Activated CD4-positive, alpha-beta T cell treated with anti-CD3 and anti-CD28 coated beads for 1 hour (primary cell): ENCODE data around the gene TOMM70.
"Not testable (repeated sequence)": the region's sequence is repeated elsewhere in the genome, so short reads cannot be mapped to it uniquely, and the experiment has no call there.

Experiments used
- DNase-seq: peaks from one replicate; pipeline ENCODE4 v3.0.0-alpha.2; 2020

The TOMM70 gene

GRCh38 chr3:100400780-100401673 lies at the start of gene TOMM70, which contains the start of gene LNP1:
TSS of gene TOMM70 (minus strand) at chr3:100401089. CDS start at chr3:100400949, 140 bp downstream.
TSS of gene LNP1 (plus strand) at chr3:100401539. CDS start at chr3:100429730, 28,191 bp downstream.
- DNase-seq: peak; percentile 87

GRCh38 chr3:100449214-100449613 lies 48.3 kb upstream of the TOMM70 start:
- DNase-seq: no peak

- DNase-seq: no peak
Measured at GRCh38 chr3:100448079-100448478, 47.2 kb upstream of the TOMM70 start.

DNA sequence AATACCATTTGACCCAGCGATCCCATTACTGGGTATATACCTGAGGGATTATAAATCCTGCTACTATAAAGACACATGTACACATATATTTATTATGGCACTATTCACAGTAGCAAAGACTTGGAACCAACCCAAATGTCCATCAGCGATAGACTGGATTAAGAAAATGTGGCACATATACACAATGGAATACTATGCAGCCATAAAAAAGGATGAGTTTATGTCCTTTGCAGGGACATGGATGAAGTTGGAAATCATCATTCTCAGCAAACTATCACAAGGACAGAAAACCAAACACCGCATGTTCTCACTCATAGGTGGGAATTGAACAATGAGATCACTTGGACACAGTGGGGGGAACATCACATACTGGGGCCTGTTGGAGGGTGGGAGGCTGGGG lies 46.2 kb upstream of the TOMM70 start:
- not testable (repeated sequence) for DNase-seq

DNA sequence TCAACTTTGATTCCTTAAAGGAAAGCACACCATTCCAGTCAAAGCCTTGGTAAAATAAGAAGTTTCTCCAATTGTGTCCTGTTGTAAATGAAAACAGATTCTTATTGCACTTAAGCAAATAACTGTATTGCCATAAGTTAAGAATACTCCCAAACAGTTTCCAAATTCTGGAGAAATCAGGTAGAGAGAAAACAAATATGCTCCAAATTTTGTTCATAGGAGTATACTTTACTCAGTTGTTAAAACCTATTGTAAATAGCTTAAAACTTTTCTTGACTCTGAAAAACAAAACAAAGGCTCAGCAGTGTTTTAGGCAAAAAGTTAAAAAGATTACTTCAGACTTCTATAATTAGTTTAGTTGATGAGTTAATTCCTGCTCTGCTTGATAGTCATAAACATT lies 42.8 kb upstream of the TOMM70 start:
- no peak for DNase-seq

GRCh38 chr3:100440895-100441294 lies 40.0 kb upstream of the TOMM70 start:
- no peak for DNase-seq

GRCh38 chr3:100438623-100438974 lies 37.7 kb upstream of the TOMM70 start:
- DNase-seq: no peak

- no peak for DNase-seq
Measured at GRCh38 chr3:100437721-100438622, 37.1 kb upstream of the TOMM70 start.

DNA sequence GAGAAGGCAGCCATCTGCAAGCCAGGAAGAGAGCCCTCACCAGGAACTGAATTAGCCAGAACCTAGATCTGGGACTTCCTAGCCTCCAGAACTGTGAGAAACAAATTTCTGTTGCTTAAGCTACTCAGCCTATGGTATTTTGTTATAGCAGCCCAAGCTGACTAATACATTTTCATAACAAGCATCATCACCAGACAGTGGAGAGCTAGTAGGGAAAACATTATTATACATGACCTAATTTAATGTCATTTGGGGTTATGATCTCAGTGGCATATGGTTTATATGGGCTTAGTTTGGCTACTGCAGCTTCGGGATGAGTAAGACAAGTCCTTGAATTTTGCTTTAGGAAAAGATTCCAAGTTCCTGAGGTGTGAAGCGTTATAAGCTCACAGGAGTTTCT lies 36.1 kb upstream of the TOMM70 start:
- no peak for DNase-seq

- no peak for DNase-seq
Measured at GRCh38 chr3:100429187-100429716, 28.4 kb upstream of the TOMM70 start.

GRCh38 chr3:100427699-100428098 lies 26.8 kb upstream of the TOMM70 start:
- no peak for DNase-seq

GRCh38 chr3:100426067-100426682 lies 25.3 kb upstream of the TOMM70 start:
- no peak for DNase-seq

DNA sequence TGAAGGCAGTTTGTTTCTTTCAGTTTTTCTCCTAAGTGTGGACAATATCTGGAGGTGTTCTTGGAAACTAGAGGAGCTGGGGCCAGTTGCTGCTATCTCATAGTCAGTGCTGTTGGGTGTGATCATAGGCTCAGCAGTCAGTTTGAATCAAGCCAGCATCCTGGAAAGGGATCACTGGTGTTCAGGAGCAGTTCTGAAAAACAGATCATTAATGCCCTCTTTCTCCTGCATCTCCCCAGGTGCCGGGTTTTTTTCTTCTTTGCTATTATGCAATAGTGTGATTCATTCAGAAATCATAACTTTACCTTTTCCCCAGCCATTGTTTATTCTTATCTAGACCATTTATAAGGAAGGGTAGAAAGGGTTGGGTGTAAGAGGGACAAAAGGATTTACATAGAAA lies 24.4 kb upstream of the TOMM70 start:
- DNase-seq: no peak

DNA sequence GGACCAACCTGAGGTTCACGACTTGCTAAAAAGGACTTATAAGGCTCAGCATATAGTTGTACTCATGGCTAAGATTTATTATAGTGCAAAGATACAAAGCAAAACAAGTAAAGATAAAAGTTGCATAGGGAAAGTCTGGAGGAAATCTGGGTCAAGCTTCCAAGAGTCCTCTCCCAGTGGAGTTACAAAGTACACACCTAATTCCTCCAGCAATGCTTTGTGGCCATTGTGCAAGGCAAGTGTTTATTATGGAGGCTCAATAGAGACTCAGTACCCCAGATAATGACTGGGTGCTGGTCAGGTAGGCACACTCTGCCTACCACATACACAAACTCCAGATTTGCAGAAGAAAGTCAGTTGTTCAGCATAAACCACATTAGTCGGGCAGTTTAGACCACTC lies 23.4 kb upstream of the TOMM70 start:
- no peak for DNase-seq

GRCh38 chr3:100423611-100424010 lies 22.7 kb upstream of the TOMM70 start:
- DNase-seq: no peak

- DNase-seq: no peak
Measured at GRCh38 chr3:100420885-100421284, 20.0 kb upstream of the TOMM70 start.

- DNase-seq: no peak
Measured at GRCh38 chr3:100419406-100419805, 18.5 kb upstream of the TOMM70 start.

DNA sequence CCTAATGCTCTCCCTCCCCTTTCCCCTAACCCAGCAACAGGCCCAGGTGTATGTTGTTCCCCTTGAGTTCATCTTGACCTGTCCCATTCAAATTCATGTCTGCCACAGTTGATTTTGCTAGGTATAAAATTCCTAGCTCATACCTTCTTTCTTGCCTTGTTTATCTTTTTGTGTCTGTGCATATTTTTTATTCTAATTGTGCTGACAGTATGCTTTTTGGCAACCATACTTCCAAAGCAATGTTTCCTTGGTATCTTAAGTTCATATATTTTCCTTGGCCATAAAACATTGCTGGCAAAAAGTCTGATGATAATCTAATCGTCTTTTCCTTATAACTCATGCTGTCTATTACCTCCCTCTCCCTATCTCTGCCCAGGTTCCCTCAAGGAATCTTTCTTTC lies 16.0 kb upstream of the TOMM70 start:
- DNase-seq: no peak

DNA sequence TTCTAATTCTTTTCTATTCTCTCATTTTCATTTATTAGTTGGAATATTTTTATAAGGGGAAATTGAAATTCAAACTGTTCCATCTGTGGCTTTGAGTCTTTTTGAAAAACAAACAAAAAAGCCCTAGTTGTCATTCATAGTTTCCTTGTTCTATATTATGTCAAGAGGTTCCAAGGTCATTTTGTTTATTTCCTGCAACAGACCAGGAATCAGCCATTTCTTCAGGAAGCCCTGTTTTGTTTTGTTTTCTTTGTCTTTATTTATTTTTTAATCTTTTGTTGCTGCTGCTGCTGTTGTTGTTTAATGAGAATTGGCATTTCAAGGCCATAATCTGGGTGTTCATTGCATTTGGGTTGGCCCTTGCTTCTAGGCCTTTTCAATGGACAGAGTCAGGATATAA lies 15.3 kb upstream of the TOMM70 start:
- DNase-seq: no peak

GRCh38 chr3:100413613-100414012 lies 12.7 kb upstream of the TOMM70 start:
- DNase-seq: no peak

DNA sequence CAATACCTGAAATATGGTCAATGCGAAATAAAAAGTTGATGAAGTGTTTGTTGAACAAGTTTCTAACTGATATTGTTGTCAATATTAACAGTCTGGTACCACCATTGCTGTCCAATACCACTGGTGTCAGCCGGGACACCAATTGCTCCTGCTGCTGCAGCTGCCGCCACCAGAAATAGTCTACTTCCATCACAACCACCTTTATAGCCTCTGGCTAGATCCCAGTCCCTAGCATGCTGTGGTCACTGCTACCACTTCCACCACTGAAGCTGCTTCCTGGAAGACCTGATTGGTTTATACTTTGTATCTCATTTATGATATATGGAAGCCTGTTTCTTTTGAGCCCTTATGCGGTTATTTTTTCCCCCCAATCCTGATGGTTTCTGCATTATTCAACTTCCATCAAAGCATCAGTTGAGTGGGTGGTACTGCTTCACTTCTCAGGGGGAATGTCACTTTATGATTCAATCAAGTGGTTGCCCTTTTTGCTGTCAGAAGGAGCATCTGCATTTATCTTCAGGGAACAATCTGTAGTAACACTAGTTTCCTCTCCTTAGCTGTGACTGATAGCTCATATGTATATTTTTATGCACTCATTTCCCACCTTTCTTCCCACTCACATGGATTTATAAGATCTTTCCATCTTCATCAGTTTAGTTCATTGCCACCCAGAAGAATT lies 12.2 kb upstream of the TOMM70 start:
- DNase-seq: no peak
